ENCODE data around the gene TGFBR2. TPM values are rescaled to one million over a fixed set of nuclear protein-coding genes. Genes with fewer than 3 reads are reported as not detected.
A peak's percentile ranks its signal among the peaks of the same experiment; 100 is the strongest.

The TGFBR2 gene
- total and polyA plus RNA-seq, 2 experiments from 2014 or later = 4.7 to 13.0 TPM

DNA sequence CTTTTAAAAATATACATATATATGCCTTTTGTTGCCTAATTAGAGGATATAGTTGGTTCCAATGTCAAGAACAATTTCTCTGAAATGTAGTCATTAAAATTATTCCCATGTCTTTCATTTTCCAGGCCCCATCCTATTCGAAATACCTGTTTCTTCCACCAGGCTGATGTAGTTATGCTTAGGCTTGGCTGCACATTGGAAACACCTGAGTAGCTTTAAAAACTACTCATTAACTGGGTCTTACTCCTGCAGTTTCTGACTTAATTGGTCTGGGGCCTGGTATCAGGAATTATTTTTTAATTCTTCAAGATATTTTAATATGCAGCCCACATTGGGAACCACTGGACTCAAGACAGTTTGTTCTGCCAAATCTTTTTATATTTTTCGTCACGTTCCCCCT is 53.7 kb downstream of the TGFBR2 start (continued):
- TF ChIP-seq, protein P1, sequence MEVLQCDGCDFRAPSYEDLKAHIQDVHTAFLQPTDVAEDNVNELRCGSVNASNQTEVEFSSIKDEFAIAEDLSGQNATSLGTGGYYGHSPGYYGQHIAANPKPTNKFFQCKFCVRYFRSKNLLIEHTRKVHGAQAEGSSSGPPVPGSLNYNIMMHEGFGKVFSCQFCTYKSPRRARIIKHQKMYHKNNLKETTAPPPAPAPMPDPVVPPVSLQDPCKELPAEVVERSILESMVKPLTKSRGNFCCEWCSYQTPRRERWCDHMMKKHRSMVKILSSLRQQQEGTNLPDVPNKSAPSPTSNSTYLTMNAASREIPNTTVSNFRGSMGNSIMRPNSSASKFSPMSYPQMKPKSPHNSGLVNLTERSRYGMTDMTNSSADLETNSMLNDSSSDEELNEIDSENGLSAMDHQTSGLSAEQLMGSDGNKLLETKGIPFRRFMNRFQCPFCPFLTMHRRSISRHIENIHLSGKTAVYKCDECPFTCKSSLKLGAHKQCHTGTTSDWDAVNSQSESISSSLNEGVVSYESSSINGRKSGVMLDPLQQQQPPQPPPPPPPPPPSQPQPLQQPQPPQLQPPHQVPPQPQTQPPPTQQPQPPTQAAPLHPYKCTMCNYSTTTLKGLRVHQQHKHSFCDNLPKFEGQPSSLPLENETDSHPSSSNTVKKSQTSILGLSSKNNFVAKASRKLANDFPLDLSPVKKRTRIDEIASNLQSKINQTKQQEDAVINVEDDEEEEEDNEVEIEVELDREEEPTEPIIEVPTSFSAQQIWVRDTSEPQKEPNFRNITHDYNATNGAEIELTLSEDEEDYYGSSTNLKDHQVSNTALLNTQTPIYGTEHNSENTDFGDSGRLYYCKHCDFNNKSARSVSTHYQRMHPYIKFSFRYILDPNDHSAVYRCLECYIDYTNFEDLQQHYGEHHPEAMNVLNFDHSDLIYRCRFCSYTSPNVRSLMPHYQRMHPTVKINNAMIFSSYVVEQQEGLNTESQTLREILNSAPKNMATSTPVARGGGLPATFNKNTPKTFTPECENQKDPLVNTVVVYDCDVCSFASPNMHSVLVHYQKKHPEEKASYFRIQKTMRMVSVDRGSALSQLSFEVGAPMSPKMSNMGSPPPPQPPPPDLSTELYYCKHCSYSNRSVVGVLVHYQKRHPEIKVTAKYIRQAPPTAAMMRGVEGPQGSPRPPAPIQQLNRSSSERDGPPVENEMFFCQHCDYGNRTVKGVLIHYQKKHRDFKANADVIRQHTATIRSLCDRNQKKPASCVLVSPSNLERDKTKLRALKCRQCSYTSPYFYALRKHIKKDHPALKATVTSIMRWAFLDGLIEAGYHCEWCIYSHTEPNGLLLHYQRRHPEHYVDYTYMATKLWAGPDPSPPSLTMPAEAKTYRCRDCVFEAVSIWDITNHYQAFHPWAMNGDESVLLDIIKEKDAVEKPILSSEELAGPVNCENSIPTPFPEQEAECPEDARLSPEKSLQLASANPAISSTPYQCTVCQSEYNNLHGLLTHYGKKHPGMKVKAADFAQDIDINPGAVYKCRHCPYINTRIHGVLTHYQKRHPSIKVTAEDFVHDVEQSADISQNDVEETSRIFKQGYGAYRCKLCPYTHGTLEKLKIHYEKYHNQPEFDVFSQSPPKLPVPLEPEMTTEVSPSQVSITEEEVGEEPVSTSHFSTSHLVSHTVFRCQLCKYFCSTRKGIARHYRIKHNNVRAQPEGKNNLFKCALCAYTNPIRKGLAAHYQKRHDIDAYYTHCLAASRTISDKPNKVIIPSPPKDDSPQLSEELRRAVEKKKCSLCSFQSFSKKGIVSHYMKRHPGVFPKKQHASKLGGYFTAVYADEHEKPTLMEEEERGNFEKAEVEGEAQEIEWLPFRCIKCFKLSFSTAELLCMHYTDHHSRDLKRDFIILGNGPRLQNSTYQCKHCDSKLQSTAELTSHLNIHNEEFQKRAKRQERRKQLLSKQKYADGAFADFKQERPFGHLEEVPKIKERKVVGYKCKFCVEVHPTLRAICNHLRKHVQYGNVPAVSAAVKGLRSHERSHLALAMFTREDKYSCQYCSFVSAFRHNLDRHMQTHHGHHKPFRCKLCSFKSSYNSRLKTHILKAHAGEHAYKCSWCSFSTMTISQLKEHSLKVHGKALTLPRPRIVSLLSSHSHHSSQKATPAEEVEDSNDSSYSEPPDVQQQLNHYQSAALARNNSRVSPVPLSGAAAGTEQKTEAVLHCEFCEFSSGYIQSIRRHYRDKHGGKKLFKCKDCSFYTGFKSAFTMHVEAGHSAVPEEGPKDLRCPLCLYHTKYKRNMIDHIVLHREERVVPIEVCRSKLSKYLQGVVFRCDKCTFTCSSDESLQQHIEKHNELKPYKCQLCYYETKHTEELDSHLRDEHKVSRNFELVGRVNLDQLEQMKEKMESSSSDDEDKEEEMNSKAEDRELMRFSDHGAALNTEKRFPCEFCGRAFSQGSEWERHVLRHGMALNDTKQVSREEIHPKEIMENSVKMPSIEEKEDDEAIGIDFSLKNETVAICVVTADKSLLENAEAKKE (CRISPR knock-in tag; IDR thresholded peaks at IDR 0.05) = no peak
- TF ChIP-seq CREB1 (CRISPR knock-in tag; IDR thresholded peaks at IDR 0.05; ENCODE audit: low read depth) = no peak
- TF ChIP-seq JUNB (IDR thresholded peaks at IDR 0.05; ENCODE audit: unreplicated experiment) = no peak
- TF ChIP-seq POLR2AphosphoS5 (IDR thresholded peaks at IDR 0.05; ENCODE audit: low read depth) = no peak
- no peak for TF ChIP-seq ZNF331 (CRISPR knock-in tag; IDR thresholded peaks at IDR 0.05; ENCODE audit: low read depth)
- TF ChIP-seq, protein P2, sequence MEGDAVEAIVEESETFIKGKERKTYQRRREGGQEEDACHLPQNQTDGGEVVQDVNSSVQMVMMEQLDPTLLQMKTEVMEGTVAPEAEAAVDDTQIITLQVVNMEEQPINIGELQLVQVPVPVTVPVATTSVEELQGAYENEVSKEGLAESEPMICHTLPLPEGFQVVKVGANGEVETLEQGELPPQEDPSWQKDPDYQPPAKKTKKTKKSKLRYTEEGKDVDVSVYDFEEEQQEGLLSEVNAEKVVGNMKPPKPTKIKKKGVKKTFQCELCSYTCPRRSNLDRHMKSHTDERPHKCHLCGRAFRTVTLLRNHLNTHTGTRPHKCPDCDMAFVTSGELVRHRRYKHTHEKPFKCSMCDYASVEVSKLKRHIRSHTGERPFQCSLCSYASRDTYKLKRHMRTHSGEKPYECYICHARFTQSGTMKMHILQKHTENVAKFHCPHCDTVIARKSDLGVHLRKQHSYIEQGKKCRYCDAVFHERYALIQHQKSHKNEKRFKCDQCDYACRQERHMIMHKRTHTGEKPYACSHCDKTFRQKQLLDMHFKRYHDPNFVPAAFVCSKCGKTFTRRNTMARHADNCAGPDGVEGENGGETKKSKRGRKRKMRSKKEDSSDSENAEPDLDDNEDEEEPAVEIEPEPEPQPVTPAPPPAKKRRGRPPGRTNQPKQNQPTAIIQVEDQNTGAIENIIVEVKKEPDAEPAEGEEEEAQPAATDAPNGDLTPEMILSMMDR (conservative IDR thresholded peaks at IDR 0.05; ENCODE audit: low read depth in 2 of 2) = no peak
- no peak for TF ChIP-seq EZH2 (IDR thresholded peaks at IDR 0.05; ENCODE audit: low read depth, unreplicated experiment)
- TF ChIP-seq ZNF114 (CRISPR knock-in tag; IDR thresholded peaks at IDR 0.05) = no peak

DNA sequence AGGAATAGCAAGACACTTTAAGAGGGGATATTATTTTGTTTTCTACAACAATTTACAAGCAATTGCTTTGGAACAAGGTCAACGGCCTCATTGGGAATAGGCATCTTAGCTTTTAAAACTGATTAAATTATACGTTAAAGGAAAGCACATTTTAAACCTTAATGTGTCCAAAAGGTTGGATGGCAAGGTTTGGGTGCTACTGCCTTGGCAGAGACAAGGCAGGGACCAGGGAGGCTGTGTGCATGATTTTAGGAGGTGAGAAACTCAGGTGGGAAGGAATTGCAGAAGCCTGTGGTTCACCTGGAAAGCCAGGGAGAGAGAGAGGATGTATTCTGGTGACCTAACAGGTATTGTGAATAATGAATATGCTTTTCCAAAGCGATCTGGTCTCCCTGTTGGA is 54.3 kb downstream of the TGFBR2 start:
- Histone ChIP-seq H3K4me1 (ENCODE audit: insufficient read depth) (peaks cover 61% of the 10 kb centered on the region), H3K79me2 (replicated peaks; ENCODE audit: insufficient read depth) (peaks cover 6% of the 10 kb centered on the region; the same call in 1 of the 2 replicates), H3K36me3 (ENCODE audit: insufficient read depth) (no peaks in the 10 kb centered on the region), H2AFZ (no peak overlapping the region), H3K27ac (ENCODE audit: low read depth) (no peak overlapping the region), H3K27me3 (ENCODE audit: insufficient read depth) (no peaks in the 10 kb centered on the region), H3F3A (replicated peaks; ENCODE audit: low read depth) (no peaks in the 10 kb centered on the region), H3K9me2 (ENCODE audit: insufficient read depth) (peaks cover 7% of the 10 kb centered on the region; the same call in 1 of the 2 replicates), H3K4me2 (no peak overlapping the region), H3K4me3 (no peak overlapping the region), H4K20me1 (replicated peaks; ENCODE audit: insufficient read depth) (no peaks in the 10 kb centered on the region)
- peak overlapping the region; percentile 30; the same call in 1 of the 2 replicates for H3K27ac Mint-ChIP-seq
- no peak for DNase-seq (ENCODE audit: low spot score)
- H3K4me3 Mint-ChIP-seq = no peak overlapping the region
- no peak for ATAC-seq
- peaks cover 2% of the 10 kb centered on the region for H3K27me3 Mint-ChIP-seq (ENCODE audit: insufficient read depth, low read depth, poor library complexity)
- H3K4me1 Mint-ChIP-seq = peaks cover 73% of the 10 kb centered on the region
- H3K36me3 Mint-ChIP-seq (ENCODE audit: low read depth) = peaks cover 22% of the 10 kb centered on the region
- no peaks in the 10 kb centered on the region for H3K9me3 Mint-ChIP-seq
- TF ChIP-seq, protein P3, sequence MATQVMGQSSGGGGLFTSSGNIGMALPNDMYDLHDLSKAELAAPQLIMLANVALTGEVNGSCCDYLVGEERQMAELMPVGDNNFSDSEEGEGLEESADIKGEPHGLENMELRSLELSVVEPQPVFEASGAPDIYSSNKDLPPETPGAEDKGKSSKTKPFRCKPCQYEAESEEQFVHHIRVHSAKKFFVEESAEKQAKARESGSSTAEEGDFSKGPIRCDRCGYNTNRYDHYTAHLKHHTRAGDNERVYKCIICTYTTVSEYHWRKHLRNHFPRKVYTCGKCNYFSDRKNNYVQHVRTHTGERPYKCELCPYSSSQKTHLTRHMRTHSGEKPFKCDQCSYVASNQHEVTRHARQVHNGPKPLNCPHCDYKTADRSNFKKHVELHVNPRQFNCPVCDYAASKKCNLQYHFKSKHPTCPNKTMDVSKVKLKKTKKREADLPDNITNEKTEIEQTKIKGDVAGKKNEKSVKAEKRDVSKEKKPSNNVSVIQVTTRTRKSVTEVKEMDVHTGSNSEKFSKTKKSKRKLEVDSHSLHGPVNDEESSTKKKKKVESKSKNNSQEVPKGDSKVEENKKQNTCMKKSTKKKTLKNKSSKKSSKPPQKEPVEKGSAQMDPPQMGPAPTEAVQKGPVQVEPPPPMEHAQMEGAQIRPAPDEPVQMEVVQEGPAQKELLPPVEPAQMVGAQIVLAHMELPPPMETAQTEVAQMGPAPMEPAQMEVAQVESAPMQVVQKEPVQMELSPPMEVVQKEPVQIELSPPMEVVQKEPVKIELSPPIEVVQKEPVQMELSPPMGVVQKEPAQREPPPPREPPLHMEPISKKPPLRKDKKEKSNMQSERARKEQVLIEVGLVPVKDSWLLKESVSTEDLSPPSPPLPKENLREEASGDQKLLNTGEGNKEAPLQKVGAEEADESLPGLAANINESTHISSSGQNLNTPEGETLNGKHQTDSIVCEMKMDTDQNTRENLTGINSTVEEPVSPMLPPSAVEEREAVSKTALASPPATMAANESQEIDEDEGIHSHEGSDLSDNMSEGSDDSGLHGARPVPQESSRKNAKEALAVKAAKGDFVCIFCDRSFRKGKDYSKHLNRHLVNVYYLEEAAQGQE (IDR thresholded peaks at IDR 0.05; ENCODE audit: unreplicated experiment) = no peak
- no peak for TF ChIP-seq ZNF114 (CRISPR knock-in tag; IDR thresholded peaks at IDR 0.05)
- TF ChIP-seq CREB1 (CRISPR knock-in tag; IDR thresholded peaks at IDR 0.05; ENCODE audit: low read depth) = no peak
- no peak for TF ChIP-seq EZH2phosphoT487 (IDR thresholded peaks at IDR 0.05; ENCODE audit: unreplicated experiment)
- TF ChIP-seq JUNB (IDR thresholded peaks at IDR 0.05; ENCODE audit: unreplicated experiment) = no peak
- no peak for TF ChIP-seq EZH2 (IDR thresholded peaks at IDR 0.05; ENCODE audit: low read depth, unreplicated experiment)
- TF ChIP-seq, protein P4, sequence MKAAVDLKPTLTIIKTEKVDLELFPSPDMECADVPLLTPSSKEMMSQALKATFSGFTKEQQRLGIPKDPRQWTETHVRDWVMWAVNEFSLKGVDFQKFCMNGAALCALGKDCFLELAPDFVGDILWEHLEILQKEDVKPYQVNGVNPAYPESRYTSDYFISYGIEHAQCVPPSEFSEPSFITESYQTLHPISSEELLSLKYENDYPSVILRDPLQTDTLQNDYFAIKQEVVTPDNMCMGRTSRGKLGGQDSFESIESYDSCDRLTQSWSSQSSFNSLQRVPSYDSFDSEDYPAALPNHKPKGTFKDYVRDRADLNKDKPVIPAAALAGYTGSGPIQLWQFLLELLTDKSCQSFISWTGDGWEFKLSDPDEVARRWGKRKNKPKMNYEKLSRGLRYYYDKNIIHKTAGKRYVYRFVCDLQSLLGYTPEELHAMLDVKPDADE (IDR thresholded peaks at IDR 0.05) = no peak
- no peak for TF ChIP-seq POLR2AphosphoS5 (IDR thresholded peaks at IDR 0.05; ENCODE audit: low read depth)

Data from GM23338 (cell line).